NCI-H2227 treated with DMSO at 0.1 percent for 48 hours (cell line): ENCODE measurements around the gene CHIT1.

Experiments
- DNase-seq: peaks from one replicate; lab custom pipeline; 2025; lab: John Stamatoyannopoulos, UW

Gene CHIT1

GRCh38 chr1:203188686-203189232 is 40.7 kb downstream of the CHIT1 start:
- DNase-seq: no peak

- no peak for DNase-seq
Observed at GRCh38 chr1:203187689-203188264, 41.7 kb downstream of the CHIT1 start.

- no peak for DNase-seq
Observed at GRCh38 chr1:203187304-203187685, 42.2 kb downstream of the CHIT1 start.

- DNase-seq: no peak
Observed at GRCh38 chr1:203186446-203187303, 42.8 kb downstream of the CHIT1 start, which contains the start of gene CHI3L1. Gene CHI3L1 (minus strand): TSS chr1:203186704. CDS start chr1:203186623, 81 bp downstream.

- DNase-seq: no peak
Observed at GRCh38 chr1:203186091-203186445, 43.4 kb downstream of the CHIT1 start.

- DNase-seq: no peak
Observed at GRCh38 chr1:203185585-203185984, 43.9 kb downstream of the CHIT1 start.

- DNase-seq: no peak
Observed at GRCh38 chr1:203185061-203185461, 44.4 kb downstream of the CHIT1 start.

- DNase-seq: no peak
Observed at GRCh38 chr1:203184467-203184866, 45.0 kb downstream of the CHIT1 start.

GRCh38 chr1:203183828-203184227 is 45.6 kb downstream of the CHIT1 start:
- DNase-seq: no peak

GRCh38 chr1:203182387-203182953 is 47.0 kb downstream of the CHIT1 start:
- DNase-seq: no peak

- no peak for DNase-seq
Observed at GRCh38 chr1:203181586-203182386, 47.7 kb downstream of the CHIT1 start.

GRCh38 chr1:203180611-203181330 is 48.7 kb downstream of the CHIT1 start:
- DNase-seq: no peak

- no peak for DNase-seq
Observed at GRCh38 chr1:203179667-203180005, 49.8 kb downstream of the CHIT1 start.

GRCh38 chr1:203178821-203179666 is 50.4 kb downstream of the CHIT1 start:
- DNase-seq: no peak

GRCh38 chr1:203178083-203178482 is 51.4 kb downstream of the CHIT1 start:
- no peak for DNase-seq

GRCh38 chr1:203177470-203178039 is 51.9 kb downstream of the CHIT1 start:
- DNase-seq: no peak

- DNase-seq: no peak
Observed at GRCh38 chr1:203177036-203177405, 52.5 kb downstream of the CHIT1 start.

- DNase-seq: no peak
Observed at GRCh38 chr1:203176273-203177035, 53.0 kb downstream of the CHIT1 start.

- DNase-seq: no peak
Observed at GRCh38 chr1:203175827-203176241, 53.6 kb downstream of the CHIT1 start.
